ENCODE measurements around the gene GATA2. TPM values are rescaled to one million over a fixed set of nuclear protein-coding genes. Genes with fewer than 3 reads are reported as not detected.

The GATA2 gene
- total RNA-seq, 1 donor from 2014 or later: 56.0 TPM

GRCh38 chr3:128524374-128525299 lies 31.6 kb upstream of the GATA2 start:
- H3K4me3 ChIP-seq: no peak overlapping the region
- no peak for DNase-seq (ENCODE audit: low spot score in 2 of 2)
- no peaks in the 10 kb centered on the region for H3K9me3 ChIP-seq
- no peak overlapping the region for H3K27ac ChIP-seq
- H3K27me3 ChIP-seq: no peaks in the 10 kb centered on the region
- TF ChIP-seq CTCF (IDR thresholded peaks at IDR 0.05): no peak
- H3K4me1 ChIP-seq: no peaks in the 10 kb centered on the region
- intact Hi-C loops (cut with DNase I): no loop called here
- H3K36me3 ChIP-seq: no peaks in the 10 kb centered on the region

GRCh38 chr3:128523591-128523990 lies 30.6 kb upstream of the GATA2 start:
- Histone ChIP-seq H3K9me3 (no peaks in the 10 kb centered on the region), H3K27ac (no peak overlapping the region), H3K27me3 (no peaks in the 10 kb centered on the region), H3K4me3 (no peak overlapping the region), H3K36me3 (no peaks in the 10 kb centered on the region), H3K4me1 (no peaks in the 10 kb centered on the region)
- TF ChIP-seq CTCF (IDR thresholded peaks at IDR 0.05): no peak
- no peak for DNase-seq (ENCODE audit: low spot score in 2 of 2)
- intact Hi-C loops (cut with DNase I): no loop called here

- intact Hi-C loops (cut with DNase I): no loop called here
- H3K27me3 ChIP-seq: no peaks in the 10 kb centered on the region
- H3K27ac ChIP-seq: no peak overlapping the region
- H3K4me1 ChIP-seq: no peaks in the 10 kb centered on the region
- no peak for DNase-seq (ENCODE audit: low spot score in 2 of 2)
- no peaks in the 10 kb centered on the region for H3K9me3 ChIP-seq
- H3K36me3 ChIP-seq: no peaks in the 10 kb centered on the region
- no peak for TF ChIP-seq CTCF (IDR thresholded peaks at IDR 0.05)
- H3K4me3 ChIP-seq: no peak overlapping the region
Measured at GRCh38 chr3:128521715-128522114, 28.7 kb upstream of the GATA2 start.

GRCh38 chr3:128518587-128519490 lies 25.8 kb upstream of the GATA2 start:
- H3K27ac ChIP-seq: no peak overlapping the region
- intact Hi-C loops (cut with DNase I): no loop called here
- TF ChIP-seq CTCF (IDR thresholded peaks at IDR 0.05): no peak
- no peak overlapping the region for H3K4me3 ChIP-seq
- peaks cover 0 to 9% of the 10 kb centered on the region in 2 donors for H3K9me3 ChIP-seq
- no peaks in the 10 kb centered on the region for H3K4me1 ChIP-seq
- DNase-seq (ENCODE audit: low spot score in 2 of 2): no peak
- H3K36me3 ChIP-seq: no peaks in the 10 kb centered on the region
- H3K27me3 ChIP-seq: no peaks in the 10 kb centered on the region

- Histone ChIP-seq H3K9me3 (peaks cover 0 to 14% of the 10 kb centered on the region in 2 donors), H3K27ac (no peak overlapping the region), H3K36me3 (no peaks in the 10 kb centered on the region), H3K4me3 (no peak overlapping the region), H3K27me3 (no peaks in the 10 kb centered on the region), H3K4me1 (no peaks in the 10 kb centered on the region)
- DNase-seq (ENCODE audit: low spot score in 2 of 2): no peak
- no peak for TF ChIP-seq CTCF (IDR thresholded peaks at IDR 0.05)
- intact Hi-C loops (cut with DNase I): no loop called here
Measured at GRCh38 chr3:128517648-128518047, 24.6 kb upstream of the GATA2 start.
